GM20431 (cell line): Measurements from ENCODE around the gene DEPP1.

ENCODE experiments used
- in situ Hi-C: fragments of 300-500 bp; cut with MseI, MboI; formaldehyde crosslinking; loops from one replicate; pipeline ENCODE4 v1.15.0; 2020; ENCODE audit warnings: low sequenced_read_pairs; ENCODE audit not compliant: unreplicated experiment

Gene DEPP1

GRCh38 chr10:44980309-44981171, 1.9 kb upstream of the DEPP1 start:
- in situ Hi-C loops: no loop called here

DNA sequence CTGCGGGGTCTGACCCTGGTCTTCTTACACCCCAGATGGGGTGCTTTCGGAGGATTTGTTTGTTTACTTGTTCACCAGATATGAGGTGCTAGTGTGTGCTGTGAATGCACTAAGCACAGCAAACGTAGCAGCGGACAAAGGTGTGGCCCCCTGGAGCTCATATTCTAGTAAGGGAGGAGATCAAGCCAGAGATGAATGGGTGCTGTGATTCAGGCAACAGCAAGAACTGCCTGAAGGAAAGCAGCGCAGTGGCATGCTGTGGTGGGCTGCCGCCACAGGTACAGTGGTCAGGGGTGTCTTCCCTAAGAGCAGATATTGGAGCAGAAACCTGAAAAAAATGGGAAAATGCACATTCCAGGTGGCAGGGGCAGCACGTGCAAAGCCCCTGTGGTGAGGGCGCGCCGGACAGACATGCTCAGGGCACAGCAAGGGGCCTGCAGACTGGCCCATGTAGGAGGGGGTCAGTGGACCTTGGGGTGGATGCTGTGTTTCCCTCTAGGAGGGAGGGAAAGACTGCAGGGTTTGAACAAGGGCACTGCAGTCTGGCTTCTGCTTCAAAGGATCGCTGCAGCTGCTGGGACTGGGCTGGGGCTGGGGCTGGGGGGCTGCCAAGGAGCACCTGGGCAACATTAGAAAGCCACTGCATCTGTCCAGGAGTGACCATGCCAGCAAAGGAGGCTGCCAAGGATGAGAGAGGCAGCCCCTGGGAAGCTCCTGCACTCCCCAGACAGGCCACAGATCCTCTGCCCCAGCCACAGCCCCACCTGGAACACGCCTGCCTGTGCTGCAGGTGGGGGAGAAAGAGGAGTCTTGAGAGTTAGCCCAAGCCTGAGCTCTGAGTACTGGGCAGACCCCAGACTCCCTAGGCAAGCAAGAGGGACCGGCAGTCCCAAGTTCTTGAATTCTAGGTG, 927 bp upstream of the DEPP1 start:
- in situ Hi-C loops: loop anchor here (10.0 kb wide), 1 partner anchor 55 kb away; no protein-coding TSS in a partner anchor

DNA sequence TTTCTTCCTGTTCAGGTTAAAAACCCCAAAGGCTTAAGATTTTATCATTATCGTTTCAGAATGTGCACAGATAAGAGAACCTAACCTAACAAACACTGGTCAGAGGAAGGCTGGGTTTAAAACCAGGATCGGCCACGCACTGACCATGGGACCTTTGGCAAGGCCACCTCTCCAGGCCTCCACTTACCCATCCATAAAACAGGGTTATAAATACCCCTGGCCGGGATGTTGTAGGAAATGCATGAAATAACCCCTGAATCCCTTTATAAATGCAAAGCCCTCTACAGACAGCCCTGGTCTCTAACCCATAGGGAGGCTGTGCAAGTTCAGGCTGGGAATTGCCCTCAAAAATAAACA, 418 bp downstream of the DEPP1 start:
- in situ Hi-C loops: loop anchor here (10.0 kb wide), 1 partner anchor 53 kb away; no protein-coding TSS in a partner anchor

- in situ Hi-C loops: loop anchor here (10.0 kb wide), 1 partner anchor 53 kb away; no protein-coding TSS in a partner anchor
Measured at GRCh38 chr10:44977287-44978212, 1.1 kb downstream of the DEPP1 start.

GRCh38 chr10:44976352-44977198, 2.0 kb downstream of the DEPP1 start:
- in situ Hi-C loops: loop anchor here (10.0 kb wide), 1 partner anchor 52 kb away; no protein-coding TSS in a partner anchor

DNA sequence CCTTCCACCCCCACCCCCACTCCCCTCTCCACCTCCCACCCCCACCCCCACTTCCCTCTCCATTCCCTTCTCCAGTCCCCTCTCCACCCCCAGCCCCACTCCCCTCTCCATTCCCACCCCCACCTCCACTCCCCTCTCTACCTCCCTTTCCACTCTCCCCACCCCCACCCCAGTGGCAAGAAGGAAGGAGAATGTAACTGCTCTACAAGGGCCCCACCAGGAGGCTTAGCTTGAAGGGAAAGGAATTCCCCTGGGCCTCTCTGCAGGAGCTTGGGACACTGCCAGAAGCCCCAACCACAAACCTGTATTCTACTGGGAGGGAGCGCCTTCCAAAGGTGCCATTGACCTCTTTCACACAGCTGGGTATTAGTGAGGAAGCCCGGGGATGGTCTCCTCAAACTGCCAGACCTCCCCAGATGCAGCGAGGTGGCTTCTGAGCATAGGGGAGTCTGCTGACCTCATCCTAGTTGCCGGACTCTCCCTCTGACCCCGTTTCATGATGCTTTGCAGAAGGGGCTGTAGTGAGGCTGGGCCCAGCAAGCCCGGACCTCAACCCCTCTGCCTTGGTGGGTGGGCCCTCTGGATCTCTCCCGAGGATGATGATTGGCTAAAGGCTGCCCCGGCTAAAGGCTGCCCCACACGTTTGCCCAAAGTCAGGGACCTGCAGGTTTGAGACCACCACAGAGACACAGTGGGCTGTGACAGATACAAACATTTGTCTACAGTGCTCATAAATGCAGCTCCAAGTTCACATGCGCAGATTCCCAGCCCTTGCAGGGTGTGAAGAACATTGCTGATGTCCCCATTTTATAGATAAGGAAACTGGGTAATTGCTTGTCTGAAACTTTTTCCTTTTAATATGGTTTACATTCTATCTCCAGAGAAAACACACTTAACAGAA, 2.9 kb downstream of the DEPP1 start:
- in situ Hi-C loops: loop anchor here (10.0 kb wide), 1 partner anchor 51 kb away; no protein-coding TSS in a partner anchor

DNA sequence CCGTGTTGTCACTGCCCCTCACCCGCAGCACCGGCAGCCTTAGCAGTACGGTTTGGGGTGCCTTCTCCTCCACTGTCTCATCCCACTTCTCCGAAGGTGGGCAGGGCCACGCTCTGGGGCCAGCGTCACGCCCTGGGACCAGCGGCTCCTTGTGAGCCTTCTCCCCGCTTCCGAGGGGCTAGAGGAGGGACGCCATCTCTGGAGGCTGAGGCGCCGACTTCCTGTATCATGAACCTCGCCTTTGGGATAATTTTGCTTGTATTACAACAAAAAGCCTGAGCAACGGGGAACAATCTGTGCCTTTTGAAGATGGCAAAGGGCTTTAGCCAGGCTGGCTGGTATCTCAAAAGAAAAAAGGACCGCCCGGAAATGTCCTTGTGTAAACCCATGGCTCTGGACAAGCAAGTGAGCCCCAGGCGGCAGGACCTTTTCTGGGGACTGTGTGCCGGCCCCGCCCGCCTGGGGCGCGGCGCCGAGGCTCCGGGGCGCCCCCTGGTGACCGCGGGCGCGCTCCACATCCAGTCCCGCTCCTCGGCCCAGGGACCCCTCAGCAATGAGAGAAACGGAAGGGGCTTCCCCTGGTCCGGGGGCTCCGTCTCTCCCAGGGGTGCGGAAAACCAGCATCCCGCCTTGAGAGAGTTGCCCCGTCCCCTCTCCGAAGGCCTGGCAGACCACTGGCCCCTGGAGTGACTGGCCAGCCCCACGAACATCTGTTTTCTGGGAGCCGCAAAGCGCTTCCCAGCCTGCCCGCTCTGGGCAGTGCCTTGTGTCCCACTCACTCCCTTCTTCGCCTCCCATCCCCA, 3.8 kb downstream of the DEPP1 start:
- in situ Hi-C loops: loop anchor here (10.0 kb wide), 1 partner anchor 50 kb away; no protein-coding TSS in a partner anchor

DNA sequence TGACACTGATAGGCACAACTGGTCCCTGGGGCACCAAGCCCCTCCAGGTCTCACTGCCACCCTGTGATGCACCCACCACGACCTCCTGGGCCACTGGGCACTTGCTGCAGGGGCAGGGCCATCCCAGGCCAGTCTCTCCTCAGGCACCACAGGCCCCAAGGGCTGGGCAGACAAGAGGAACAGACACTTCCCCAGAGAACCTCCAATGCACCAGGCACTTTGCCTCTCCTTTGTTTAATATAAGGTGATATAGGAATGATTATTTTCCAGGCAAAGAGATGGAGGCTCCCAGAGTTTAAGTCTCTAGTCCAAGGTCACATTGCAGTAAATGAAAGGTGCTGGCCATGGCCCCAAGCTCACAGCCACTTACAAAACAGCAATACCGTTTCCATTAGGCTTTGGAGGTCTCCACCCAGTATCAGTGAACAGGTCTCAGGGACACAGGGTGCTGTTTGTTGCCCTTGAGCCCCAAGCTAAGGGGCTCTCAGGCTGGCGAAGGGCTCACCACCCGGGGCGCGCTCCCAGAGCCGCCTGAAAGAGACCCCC, 4.5 kb downstream of the DEPP1 start:
- in situ Hi-C loops: loop anchor here (10.0 kb wide), 1 partner anchor 49 kb away; no protein-coding TSS in a partner anchor

DNA sequence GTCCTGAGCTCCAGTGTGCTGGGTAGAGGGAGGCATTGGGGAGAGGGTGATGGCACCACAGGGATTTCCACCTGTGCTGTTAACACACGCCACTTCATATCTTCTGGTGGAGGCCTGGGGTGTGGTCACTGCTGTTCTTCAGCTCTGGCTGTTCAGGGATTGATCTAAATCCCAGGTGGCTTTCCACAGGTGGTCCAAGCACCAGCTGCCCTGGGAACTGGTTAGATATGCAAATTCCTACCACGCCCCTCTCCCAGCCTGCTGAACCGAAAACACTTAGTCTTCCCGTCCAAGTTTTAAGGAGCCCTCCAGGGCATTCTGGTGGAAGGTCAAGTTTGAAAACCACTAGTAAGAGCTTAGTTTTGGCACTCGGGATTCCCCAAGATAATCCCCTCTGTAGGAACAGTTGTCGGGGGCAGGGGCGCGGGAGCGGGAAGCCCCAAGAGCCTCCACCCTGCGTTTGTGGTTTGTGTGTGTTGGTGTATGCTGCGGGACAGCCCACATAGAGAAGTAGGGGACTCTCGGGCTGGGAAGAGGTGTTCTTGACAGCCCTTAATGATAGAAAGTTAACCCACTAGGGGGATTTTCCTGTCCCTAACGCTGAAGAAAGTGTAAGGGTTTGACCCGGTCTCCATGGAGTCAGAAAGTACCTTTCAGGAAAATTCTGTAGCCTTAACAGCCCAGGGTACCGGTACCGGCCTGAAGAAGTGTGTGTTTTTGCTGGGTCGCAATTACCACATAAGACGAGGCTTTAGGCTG, 5.1 kb downstream of the DEPP1 start:
- in situ Hi-C loops: loop anchor here (10.0 kb wide), 1 partner anchor 49 kb away; no protein-coding TSS in a partner anchor

- in situ Hi-C loops: loop anchor here (10.0 kb wide), 1 partner anchor 48 kb away; no protein-coding TSS in a partner anchor
Measured at GRCh38 chr10:44972874-44973306, 5.7 kb downstream of the DEPP1 start.

DNA sequence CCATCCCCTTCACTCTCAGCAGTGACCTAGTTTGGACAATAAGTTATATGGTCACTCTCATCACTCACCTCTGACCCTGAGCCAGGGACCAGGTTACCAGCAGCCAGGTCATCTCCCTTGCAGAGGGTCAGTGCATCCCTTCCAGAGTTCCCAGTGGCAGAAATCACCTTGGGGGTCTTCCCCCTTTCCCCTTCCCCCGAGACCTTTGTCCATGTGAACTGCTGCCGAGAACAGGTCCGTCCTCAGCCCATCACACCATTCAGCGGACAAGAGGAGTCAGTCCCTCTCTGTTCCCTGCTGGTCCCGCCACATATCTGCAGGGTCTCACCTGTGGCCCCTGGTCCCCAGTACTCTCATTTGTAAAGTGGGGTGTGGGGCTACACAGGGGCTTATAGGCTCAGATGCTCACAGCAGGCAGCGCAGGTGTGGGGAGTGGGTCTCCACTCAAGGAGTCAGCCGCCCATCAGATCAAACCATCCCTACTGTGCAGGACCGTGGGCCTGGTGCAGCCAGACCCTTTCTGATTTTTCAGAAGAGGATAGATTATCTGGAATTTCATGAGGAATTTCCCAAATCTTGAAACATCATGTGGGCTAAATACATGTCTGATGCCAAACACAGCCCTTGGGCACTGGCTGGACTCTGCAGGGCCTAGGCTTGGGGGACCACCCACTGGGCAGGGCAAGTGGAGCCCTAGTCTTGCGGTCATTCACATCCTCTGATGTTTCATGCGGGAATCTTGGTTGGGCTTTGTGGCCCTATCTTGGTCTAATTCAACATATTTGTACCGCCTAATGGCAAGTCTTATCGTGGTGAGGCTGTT, 6.5 kb downstream of the DEPP1 start:
- in situ Hi-C loops: loop anchor here (10.0 kb wide), 1 partner anchor 47 kb away; no protein-coding TSS in a partner anchor

DNA sequence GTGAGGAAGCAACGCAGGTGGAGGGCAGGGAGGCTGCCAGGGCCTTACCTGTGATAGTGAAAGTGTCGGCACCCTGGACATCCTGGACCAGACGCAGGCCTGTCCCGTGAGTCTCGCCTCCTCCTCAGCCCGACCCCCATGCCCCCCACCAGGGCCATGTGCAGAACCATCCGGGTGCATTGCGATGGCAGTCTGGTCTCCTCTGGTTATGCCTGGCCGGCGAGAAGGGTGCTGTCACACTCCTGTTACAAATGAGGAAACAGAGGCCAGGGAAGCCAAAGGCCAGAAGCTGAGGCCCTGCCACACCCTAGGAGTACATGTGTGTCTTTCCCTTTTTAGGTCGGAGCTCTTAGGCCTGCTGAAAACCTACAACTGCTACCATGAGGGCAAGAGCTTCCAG, 7.2 kb downstream of the DEPP1 start:
- in situ Hi-C loops: loop anchor here (10.0 kb wide), 1 partner anchor 47 kb away; no protein-coding TSS in a partner anchor

GRCh38 chr10:44970812-44971395, 7.7 kb downstream of the DEPP1 start:
- in situ Hi-C loops: loop anchor here (10.0 kb wide), 1 partner anchor 46 kb away; no protein-coding TSS in a partner anchor

GRCh38 chr10:44969854-44970253, 8.8 kb downstream of the DEPP1 start:
- in situ Hi-C loops: loop anchor here (10.0 kb wide), 1 partner anchor 45 kb away; no protein-coding TSS in a partner anchor
